PC-9 (cell line): Measurements from ENCODE around the gene CDC123.

Experiments used
- CTCF ChIP-seq: fragments of 200-600 bp; sonication (generic); conservative IDR thresholded peaks from 2 replicates; pipeline ENCODE4 v1.6.1; 2017; ENCODE audit warnings: mixed run types, antibody characterized with exemption, mild to moderate bottlenecking, moderate library complexity
- EZH2 ChIP-seq: fragments of 200-600 bp; sonication (generic); IDR thresholded peaks from 2 replicates; pipeline ENCODE4 v1.8.0; 2017; ENCODE audit warnings: antibody characterized with exemption, low read depth

- TF ChIP-seq CTCF (no peak), EZH2 (no peak)
Measured at GRCh38 chr10:12287772-12288171, 91.8 kb downstream of the CDC123 start.
